ENCODE data around the gene AGRN. TPM values are rescaled to one million over a fixed set of nuclear protein-coding genes. Genes with fewer than 3 reads are reported as not detected.
A peak's percentile ranks its signal among the peaks of the same experiment; 100 is the strongest.
"Not testable (repeated sequence)": the region's sequence is repeated elsewhere in the genome, so short reads cannot be mapped to it uniquely, and the experiment has no call there.

The AGRN gene
- total RNA-seq, 3 donors from 2014 or later (not counting 1 experiment from before 2014, with no cell fraction given) = 4.1 to 5.0 (median 4.6) TPM

DNA sequence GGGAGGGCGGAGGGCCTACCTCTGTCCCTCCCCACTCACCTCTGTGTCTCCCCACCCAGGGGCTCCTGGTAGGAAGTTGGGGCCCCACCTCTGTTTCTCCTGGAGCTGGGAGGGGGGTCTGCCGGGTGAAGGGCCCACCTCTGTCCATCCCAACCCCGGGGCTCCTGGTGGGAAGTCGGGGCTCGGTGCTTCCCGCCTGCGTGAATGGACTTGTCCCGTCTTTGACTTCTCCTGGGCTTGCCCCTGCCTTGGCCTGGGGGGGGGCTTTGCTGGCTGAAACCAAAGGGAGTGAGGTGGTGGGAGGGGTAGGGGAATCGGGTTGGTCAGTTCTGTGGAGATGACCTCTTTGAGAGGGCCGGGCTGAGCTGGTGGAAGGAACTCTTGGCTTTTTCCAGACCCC, 5.8 kb downstream of the AGRN start:
- Histone ChIP-seq H3K27ac (ENCODE audit: low read length) (no peak overlapping the region), H3K9me3 (ENCODE audit: control insufficient read depth, insufficient read depth, low read length) (no peaks in the 10 kb centered on the region), H3K27me3 (ENCODE audit: control insufficient read depth, insufficient read depth, low read length) (peaks cover 11% of the 10 kb centered on the region), H3K36me3 (ENCODE audit: control insufficient read depth, insufficient read depth, low read length) (no peaks in the 10 kb centered on the region), H3K4me3 (ENCODE audit: low read length) (no peak overlapping the region), H3K4me1 (ENCODE audit: control insufficient read depth, insufficient read depth, low read length) (peaks cover 13% of the 10 kb centered on the region)
- peaks cover 0 to 9% of the 10 kb centered on the region in 2 donors for H3K27me3 Mint-ChIP-seq (ENCODE audit: low read depth in 2 of 2)
- ATAC-seq (no peak), DNase-seq (no peak)
- no peaks in the 10 kb centered on the region for H3K36me3 Mint-ChIP-seq
- intact Hi-C loops (cut with micrococcal nuclease) = no loop called here
- no peak overlapping the region for H3K27ac Mint-ChIP-seq
- no peak overlapping the region for H3K4me3 Mint-ChIP-seq
- H3K4me1 Mint-ChIP-seq = peaks cover 0 to 14% of the 10 kb centered on the region in 2 donors
- no peaks in the 10 kb centered on the region for H3K9me3 Mint-ChIP-seq
- TF ChIP-seq, protein P1, sequence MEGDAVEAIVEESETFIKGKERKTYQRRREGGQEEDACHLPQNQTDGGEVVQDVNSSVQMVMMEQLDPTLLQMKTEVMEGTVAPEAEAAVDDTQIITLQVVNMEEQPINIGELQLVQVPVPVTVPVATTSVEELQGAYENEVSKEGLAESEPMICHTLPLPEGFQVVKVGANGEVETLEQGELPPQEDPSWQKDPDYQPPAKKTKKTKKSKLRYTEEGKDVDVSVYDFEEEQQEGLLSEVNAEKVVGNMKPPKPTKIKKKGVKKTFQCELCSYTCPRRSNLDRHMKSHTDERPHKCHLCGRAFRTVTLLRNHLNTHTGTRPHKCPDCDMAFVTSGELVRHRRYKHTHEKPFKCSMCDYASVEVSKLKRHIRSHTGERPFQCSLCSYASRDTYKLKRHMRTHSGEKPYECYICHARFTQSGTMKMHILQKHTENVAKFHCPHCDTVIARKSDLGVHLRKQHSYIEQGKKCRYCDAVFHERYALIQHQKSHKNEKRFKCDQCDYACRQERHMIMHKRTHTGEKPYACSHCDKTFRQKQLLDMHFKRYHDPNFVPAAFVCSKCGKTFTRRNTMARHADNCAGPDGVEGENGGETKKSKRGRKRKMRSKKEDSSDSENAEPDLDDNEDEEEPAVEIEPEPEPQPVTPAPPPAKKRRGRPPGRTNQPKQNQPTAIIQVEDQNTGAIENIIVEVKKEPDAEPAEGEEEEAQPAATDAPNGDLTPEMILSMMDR (IDR thresholded peaks at IDR 0.05) = no peak
- 96% methylated on average over 7 of the region's 10 CpGs for WGBS (ENCODE audit: insufficient coverage)

DNA sequence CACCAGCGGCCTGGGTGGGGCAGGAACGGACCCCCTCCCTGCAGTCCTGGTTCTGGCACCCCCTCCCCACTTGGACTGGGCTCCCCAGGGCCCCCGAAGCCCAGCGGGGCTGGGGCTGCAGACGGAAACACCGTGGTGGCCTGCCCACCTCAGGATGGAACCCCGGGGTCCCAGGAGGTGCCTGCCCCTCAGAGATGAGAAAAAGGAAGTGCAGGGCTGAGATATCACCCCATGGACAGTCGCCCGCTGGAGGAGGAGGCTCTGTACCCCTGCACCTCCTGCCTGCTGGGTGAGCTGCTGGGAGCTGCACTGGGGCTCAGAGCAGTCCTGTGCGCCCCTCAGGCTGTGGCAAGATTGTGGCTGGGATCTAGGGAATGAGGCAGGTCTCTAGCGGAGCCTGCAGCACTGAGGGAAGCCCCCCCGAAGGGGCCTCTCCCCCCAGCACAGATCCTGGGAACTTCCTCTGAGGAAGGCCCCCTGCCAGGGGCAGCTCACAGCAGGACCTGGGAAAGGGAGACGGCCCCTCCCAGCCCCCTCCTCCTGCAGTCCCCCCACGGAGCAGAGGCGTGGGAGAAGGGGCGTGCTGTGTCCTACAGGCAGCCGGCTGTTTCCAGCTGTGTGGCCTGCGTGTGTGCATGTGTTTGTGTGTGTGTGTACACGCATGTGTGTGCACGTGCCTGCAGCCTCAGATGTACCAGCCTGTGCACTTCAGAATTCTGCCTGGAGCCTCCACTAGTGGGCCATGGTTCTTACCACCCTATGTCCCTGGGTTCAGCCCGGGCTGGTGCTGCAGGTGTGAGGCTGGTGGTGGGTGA, 6.9 kb downstream of the AGRN start:
- no peak overlapping the region for H3K27ac ChIP-seq (ENCODE audit: low read length)
- no peak overlapping the region for H3K27ac Mint-ChIP-seq
- intact Hi-C loops (cut with micrococcal nuclease) = no loop called here
- no peaks in the 10 kb centered on the region for H3K36me3 Mint-ChIP-seq
- TF ChIP-seq, protein P1 (IDR thresholded peaks at IDR 0.05) = no peak
- H3K27me3 Mint-ChIP-seq (ENCODE audit: low read depth in 2 of 2) = peaks cover 0 to 11% of the 10 kb centered on the region in 2 donors
- H3K4me3 Mint-ChIP-seq = no peak overlapping the region
- peaks cover 0 to 14% of the 10 kb centered on the region in 2 donors for H3K4me1 Mint-ChIP-seq
- peak in 1 of 3 donors; percentile 21 for ATAC-seq
- no peaks in the 10 kb centered on the region for H3K36me3 ChIP-seq (ENCODE audit: control insufficient read depth, insufficient read depth, low read length)
- no peaks in the 10 kb centered on the region for H3K9me3 ChIP-seq (ENCODE audit: control insufficient read depth, insufficient read depth, low read length)
- DNase-seq = no peak
- H3K9me3 Mint-ChIP-seq = no peaks in the 10 kb centered on the region
- WGBS (ENCODE audit: insufficient coverage) = 42% methylated on average over 16 of the region's 21 CpGs
- peaks cover 3% of the 10 kb centered on the region for H3K27me3 ChIP-seq (ENCODE audit: control insufficient read depth, insufficient read depth, low read length)
- H3K4me3 ChIP-seq (ENCODE audit: low read length) = no peak overlapping the region
- peaks cover 8% of the 10 kb centered on the region for H3K4me1 ChIP-seq (ENCODE audit: control insufficient read depth, insufficient read depth, low read length)

DNA sequence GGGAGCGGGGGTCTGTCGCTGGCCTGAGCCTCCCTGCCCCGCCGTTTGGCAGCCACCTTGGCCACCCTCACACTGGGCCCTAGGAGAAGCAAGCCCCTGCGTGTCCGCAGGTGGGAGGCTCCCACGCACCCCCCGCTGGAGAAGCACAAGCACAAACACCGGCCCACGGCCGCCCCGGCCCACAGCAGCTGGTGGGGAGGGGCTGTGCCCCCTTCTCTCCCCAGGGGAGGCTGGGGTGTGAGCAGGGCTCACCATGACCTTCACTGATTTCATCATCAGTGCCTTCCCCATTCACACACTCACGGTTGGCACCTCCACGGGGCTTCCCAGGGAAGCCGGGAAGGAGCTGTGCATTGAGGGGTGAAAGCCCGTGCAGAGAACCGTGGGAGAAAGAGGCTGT, 7.9 kb downstream of the AGRN start:
- H3K36me3 ChIP-seq (ENCODE audit: control insufficient read depth, insufficient read depth, low read length) = no peaks in the 10 kb centered on the region
- Mint-ChIP-seq H3K27ac (no peak overlapping the region), H3K36me3 (no peaks in the 10 kb centered on the region), H3K4me3 (no peak overlapping the region), H3K9me3 (no peaks in the 10 kb centered on the region), H3K4me1 (peaks cover 0 to 14% of the 10 kb centered on the region in 2 donors), H3K27me3 (ENCODE audit: low read depth in 2 of 2) (peaks cover 5 to 13% of the 10 kb centered on the region in 2 donors)
- peaks cover 10% of the 10 kb centered on the region for H3K27me3 ChIP-seq (ENCODE audit: control insufficient read depth, insufficient read depth, low read length)
- TF ChIP-seq, protein P1 (IDR thresholded peaks at IDR 0.05) = no peak
- H3K27ac ChIP-seq (ENCODE audit: low read length) = no peak overlapping the region
- peaks cover 8% of the 10 kb centered on the region for H3K4me1 ChIP-seq (ENCODE audit: control insufficient read depth, insufficient read depth, low read length)
- no peak for DNase-seq
- ATAC-seq = no peak
- no peak overlapping the region for H3K4me3 ChIP-seq (ENCODE audit: low read length)
- 90% methylated on average over 17 of the region's 17 CpGs for WGBS (ENCODE audit: insufficient coverage)
- no peaks in the 10 kb centered on the region for H3K9me3 ChIP-seq (ENCODE audit: control insufficient read depth, insufficient read depth, low read length)
- intact Hi-C loops (cut with micrococcal nuclease) = no loop called here

DNA sequence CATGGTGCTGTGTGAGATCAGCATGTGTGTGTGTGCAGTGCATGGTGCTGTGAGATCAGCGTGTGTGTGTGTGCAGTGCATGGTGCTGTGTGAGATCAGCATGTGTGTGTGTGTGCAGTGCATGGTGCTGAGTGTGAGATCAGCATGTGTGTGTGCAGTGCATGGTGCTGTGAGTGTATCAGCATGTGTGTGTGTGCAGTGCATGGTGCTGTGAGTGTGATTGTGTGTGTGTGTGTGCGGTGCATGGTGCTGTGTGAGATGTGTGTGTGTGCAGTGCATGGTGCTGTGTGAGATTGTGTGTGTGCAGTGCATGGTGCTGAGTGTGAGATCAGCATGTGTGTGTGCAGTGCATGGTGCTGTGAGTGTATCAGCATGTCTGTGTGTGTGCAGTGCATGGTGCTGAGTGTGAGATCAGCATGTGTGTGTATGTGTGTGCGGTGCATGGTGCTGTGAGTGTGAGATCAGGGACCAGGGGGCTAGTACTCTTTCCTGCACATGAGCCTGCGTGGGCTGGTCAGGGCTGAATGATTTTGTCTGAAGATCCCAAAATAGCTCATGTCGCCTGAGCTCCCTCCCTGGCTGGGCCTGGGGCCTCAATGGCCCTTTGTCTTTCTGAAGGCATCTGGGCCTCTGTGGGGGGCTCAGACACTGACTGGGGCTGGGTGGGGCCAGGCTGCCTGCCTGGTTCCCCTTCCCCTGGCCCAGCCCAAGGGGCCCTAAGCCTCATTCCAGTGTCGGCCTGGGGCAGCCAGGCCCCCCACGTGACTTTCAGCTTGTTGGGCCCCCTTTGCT, 11.1 kb downstream of the AGRN start:
- H3K27ac ChIP-seq (ENCODE audit: low read length); H3K4me3 Mint-ChIP-seq; DNase-seq; H3K4me3 ChIP-seq (ENCODE audit: low read length); H3K36me3 Mint-ChIP-seq; ATAC-seq; intact Hi-C loops (cut with micrococcal nuclease); H3K9me3 Mint-ChIP-seq; H3K27ac Mint-ChIP-seq; H3K9me3 ChIP-seq (ENCODE audit: control insufficient read depth, insufficient read depth, low read length); H3K36me3 ChIP-seq (ENCODE audit: control insufficient read depth, insufficient read depth, low read length): not testable (repeated sequence)
- peaks cover 23% of the 10 kb centered on the region for H3K27me3 ChIP-seq (ENCODE audit: control insufficient read depth, insufficient read depth, low read length)
- WGBS (ENCODE audit: insufficient coverage) = 66% methylated on average over 7 of the region's 7 CpGs
- peaks cover 17% of the 10 kb centered on the region for H3K4me1 ChIP-seq (ENCODE audit: control insufficient read depth, insufficient read depth, low read length)
- peaks cover 9 to 21% of the 10 kb centered on the region in 2 donors for H3K27me3 Mint-ChIP-seq (ENCODE audit: low read depth in 2 of 2)
- H3K4me1 Mint-ChIP-seq = peaks cover 0 to 14% of the 10 kb centered on the region in 2 donors
